Measurements from ENCODE around the gene H3-3A. TPM values are rescaled to one million over a fixed set of nuclear protein-coding genes. Genes with fewer than 3 reads are reported as not detected.

H3-3A gene
- total RNA-seq, 1 donor from 2014 or later: 606 TPM

- no peak for TF ChIP-seq CTCF (IDR thresholded peaks at IDR 0.05; ENCODE audit: unreplicated experiment)
- H3K27me3 Mint-ChIP-seq (ENCODE audit: unreplicated experiment): peaks cover 5% of the 10 kb centered on the region
- no peaks in the 10 kb centered on the region for H3K9me3 Mint-ChIP-seq (ENCODE audit: unreplicated experiment)
- DNase-seq (ENCODE audit: low spot score): no peak
- no peak overlapping the region for H3K27ac Mint-ChIP-seq (ENCODE audit: unreplicated experiment)
- H3K4me3 Mint-ChIP-seq (ENCODE audit: unreplicated experiment): no peak overlapping the region
- H3K36me3 Mint-ChIP-seq (ENCODE audit: low read depth, unreplicated experiment): no peaks in the 10 kb centered on the region
- H3K4me1 Mint-ChIP-seq (ENCODE audit: unreplicated experiment): peaks cover 8% of the 10 kb centered on the region
Measured at GRCh38 chr1:226050133-226050532, 12.4 kb upstream of the H3-3A start.

DNA sequence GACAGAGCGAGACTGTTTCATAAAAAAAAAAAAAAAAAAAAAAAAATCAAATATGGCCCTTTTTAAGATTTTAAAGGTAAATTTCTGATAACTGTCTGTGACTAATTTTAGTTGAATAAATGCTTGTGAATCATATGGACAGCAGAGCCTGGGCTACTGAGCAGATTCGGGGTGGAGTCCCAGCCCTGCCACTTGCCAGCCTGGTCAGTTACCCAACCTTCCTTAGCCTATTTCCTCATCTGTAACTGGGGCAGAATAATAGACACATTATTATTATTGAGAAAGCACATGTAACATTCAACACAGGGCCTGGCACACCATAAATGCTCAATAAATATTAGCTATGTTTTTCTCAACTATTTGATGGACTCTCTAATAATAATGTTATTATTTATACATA, 11.2 kb upstream of the H3-3A start:
- Mint-ChIP-seq H3K36me3 (ENCODE audit: low read depth, unreplicated experiment) (no peaks in the 10 kb centered on the region), H3K9me3 (ENCODE audit: unreplicated experiment) (no peaks in the 10 kb centered on the region), H3K4me1 (ENCODE audit: unreplicated experiment) (peaks cover 8% of the 10 kb centered on the region), H3K27ac (ENCODE audit: unreplicated experiment) (no peak overlapping the region), H3K27me3 (ENCODE audit: unreplicated experiment) (peaks cover 2% of the 10 kb centered on the region), H3K4me3 (ENCODE audit: unreplicated experiment) (no peak overlapping the region)
- TF ChIP-seq CTCF (IDR thresholded peaks at IDR 0.05; ENCODE audit: unreplicated experiment): no peak
- no peak for DNase-seq (ENCODE audit: low spot score)

GRCh38 chr1:226052061-226052460, 10.5 kb upstream of the H3-3A start:
- no peak for TF ChIP-seq CTCF (IDR thresholded peaks at IDR 0.05; ENCODE audit: unreplicated experiment)
- DNase-seq (ENCODE audit: low spot score): no peak
- Mint-ChIP-seq H3K27ac (ENCODE audit: unreplicated experiment) (no peak overlapping the region), H3K4me1 (ENCODE audit: unreplicated experiment) (peaks cover 8% of the 10 kb centered on the region), H3K36me3 (ENCODE audit: low read depth, unreplicated experiment) (no peaks in the 10 kb centered on the region), H3K27me3 (ENCODE audit: unreplicated experiment) (peaks cover 2% of the 10 kb centered on the region), H3K9me3 (ENCODE audit: unreplicated experiment) (no peaks in the 10 kb centered on the region), H3K4me3 (ENCODE audit: unreplicated experiment) (no peak overlapping the region)

GRCh38 chr1:226054519-226055327, 7.8 kb upstream of the H3-3A start:
- H3K4me1 Mint-ChIP-seq (ENCODE audit: unreplicated experiment): peaks cover 8% of the 10 kb centered on the region
- DNase-seq (ENCODE audit: low spot score): no peak
- H3K4me3 Mint-ChIP-seq (ENCODE audit: unreplicated experiment): no peak overlapping the region
- TF ChIP-seq CTCF (IDR thresholded peaks at IDR 0.05; ENCODE audit: unreplicated experiment): no peak
- peaks cover 2% of the 10 kb centered on the region for H3K27me3 Mint-ChIP-seq (ENCODE audit: unreplicated experiment)
- H3K27ac Mint-ChIP-seq (ENCODE audit: unreplicated experiment): no peak overlapping the region
- H3K36me3 Mint-ChIP-seq (ENCODE audit: low read depth, unreplicated experiment): no peaks in the 10 kb centered on the region
- H3K9me3 Mint-ChIP-seq (ENCODE audit: unreplicated experiment): no peaks in the 10 kb centered on the region

DNA sequence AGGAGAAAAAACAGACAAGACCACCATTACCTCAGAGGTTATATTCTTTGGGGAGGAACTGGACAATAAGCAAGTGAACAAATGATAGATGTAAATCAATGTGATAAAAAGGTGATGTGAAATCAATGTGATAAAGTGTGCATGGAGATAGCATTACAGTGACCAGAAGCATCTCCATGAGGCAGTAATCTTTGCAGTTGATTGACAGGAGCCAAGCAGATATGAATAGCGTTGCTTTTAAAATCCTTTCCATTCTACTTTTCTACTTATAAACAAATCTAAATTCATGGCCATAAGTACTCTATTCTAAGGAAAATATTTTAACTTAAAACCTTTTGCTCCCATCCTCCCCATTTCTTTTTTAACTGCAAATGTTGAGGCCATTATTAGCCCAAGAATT, 2.8 kb upstream of the H3-3A start:
- peaks cover 13% of the 10 kb centered on the region for H3K36me3 Mint-ChIP-seq (ENCODE audit: low read depth, unreplicated experiment)
- peaks cover 24% of the 10 kb centered on the region for H3K4me1 Mint-ChIP-seq (ENCODE audit: unreplicated experiment)
- H3K9me3 Mint-ChIP-seq (ENCODE audit: unreplicated experiment): no peaks in the 10 kb centered on the region
- H3K4me3 Mint-ChIP-seq (ENCODE audit: unreplicated experiment): no peak overlapping the region
- H3K27ac Mint-ChIP-seq (ENCODE audit: unreplicated experiment): no peak overlapping the region
- DNase-seq (ENCODE audit: low spot score): no peak
- H3K27me3 Mint-ChIP-seq (ENCODE audit: unreplicated experiment): peaks cover 17% of the 10 kb centered on the region
- TF ChIP-seq CTCF (IDR thresholded peaks at IDR 0.05; ENCODE audit: unreplicated experiment): no peak

Measured in endothelial cell (in vitro differentiated cells).